Limb (tissue), 2 donors: ENCODE data around the gene DCPS.
A peak's percentile ranks its signal among the peaks of the same experiment; 100 is the strongest.
"Not testable (repeated sequence)": the region's sequence is repeated elsewhere in the genome, so short reads cannot be mapped to it uniquely, and the experiment has no call there.

ENCODE experiments used
- DNase-seq, 2 donors: peaks; one replicate each; pipeline ENCODE4 v3.0.0-alpha.2; 2016; ENCODE audit errors: extremely low spot score in 2 of 2

The DCPS gene

GRCh38 chr11:126357969-126358762 lies 54.3 kb downstream of the DCPS start:
- DNase-seq: peak in 1 of 2 donors; percentile 36

- no peak for DNase-seq
These were observed 54.9 kb downstream of the DCPS start for GRCh38 chr11:126358763-126359160.

- peak; percentile 82 to 84 for DNase-seq
These were observed 55.7 kb downstream of the DCPS start for GRCh38 chr11:126359431-126360048.

GRCh38 chr11:126360049-126360446 lies 56.2 kb downstream of the DCPS start:
- no peak for DNase-seq

GRCh38 chr11:126361400-126361799 lies 57.5 kb downstream of the DCPS start:
- no peak for DNase-seq

GRCh38 chr11:126362879-126363655 lies 59.2 kb downstream of the DCPS start:
- no peak for DNase-seq

- no peak for DNase-seq
These were observed 59.9 kb downstream of the DCPS start for GRCh38 chr11:126363706-126364248.

GRCh38 chr11:126364735-126365134 lies 60.9 kb downstream of the DCPS start:
- DNase-seq: not testable (repeated sequence)

GRCh38 chr11:126365508-126365907 lies 61.6 kb downstream of the DCPS start:
- DNase-seq: not testable (repeated sequence)

- DNase-seq: no peak
These were observed 62.4 kb downstream of the DCPS start for GRCh38 chr11:126366064-126366822.

- not testable (repeated sequence) for DNase-seq
These were observed 63.2 kb downstream of the DCPS start for GRCh38 chr11:126366823-126367654.

- not testable (repeated sequence) for DNase-seq
These were observed 63.9 kb downstream of the DCPS start for GRCh38 chr11:126367806-126368205.

- not testable (repeated sequence) for DNase-seq
These were observed 64.7 kb downstream of the DCPS start for GRCh38 chr11:126368336-126369119.

GRCh38 chr11:126370016-126370415 lies 66.2 kb downstream of the DCPS start:
- DNase-seq: no peak

- no peak for DNase-seq
These were observed 67.7 kb downstream of the DCPS start for GRCh38 chr11:126371595-126371994.

- DNase-seq: not testable (repeated sequence)
These were observed 69.7 kb downstream of the DCPS start for GRCh38 chr11:126373389-126374066.

- DNase-seq: not testable (repeated sequence)
These were observed 70.9 kb downstream of the DCPS start for GRCh38 chr11:126374562-126375300.

- DNase-seq: no peak
These were observed 71.9 kb downstream of the DCPS start for GRCh38 chr11:126375726-126376125.
